Gastroesophageal sphincter (tissue), 4 donors: ENCODE measurements around the gene NDUFS8. TPM values are rescaled to one million over a fixed set of nuclear protein-coding genes. Genes with fewer than 3 reads are reported as not detected.
A peak's percentile ranks its signal among the peaks of the same experiment; 100 is the strongest.
"Not testable (repeated sequence)": the region's sequence is repeated elsewhere in the genome, so short reads cannot be mapped to it uniquely, and the experiment has no call there.

Source experiments
- ATAC-seq: fragments of 150-250 bp; one replicate; pipeline ENCODE4 v1.9.1; 2016; ENCODE audit warnings: mild to moderate bottlenecking, moderate library complexity
- H3K27ac ChIP-seq, 4 donors: fragments of 200-600 bp; sonication (generic) in 3 of 4; 1 replicate in 3 of 4; 2 replicates in 1 of 4; pipeline ENCODE4 v1.5.1; 2016 to 2019
- H3K27me3 ChIP-seq: fragments of 200-600 bp; sonication (generic); one replicate; pipeline ENCODE4 v1.5.1; 2019
- H3K36me3 ChIP-seq, 2 donors: fragments of 200-600 bp; sonication (generic); one replicate each; pipeline ENCODE4 v1.5.1; 2019; ENCODE audit warnings: control low read depth in 1 of 2
- H3K4me1 ChIP-seq, 3 donors: fragments of 200-600 bp; sonication (generic); 1 replicate in 2 of 3; 2 replicates in 1 of 3; pipeline ENCODE4 v1.5.1; 2016 to 2019; ENCODE audit warnings: control low read depth in 2 of 3
- H3K4me3 ChIP-seq, 2 donors: fragments of 200-600 bp; sonication (generic); one replicate each; pipeline ENCODE4 v1.5.1; 2019; ENCODE audit warnings: mild to moderate bottlenecking in 1 of 2, moderate library complexity in 1 of 2
- H3K9me3 ChIP-seq, 3 donors: fragments of 200-600 bp; sonication (generic); one replicate each; pipeline ENCODE4 v1.5.1; 2017 to 2019; ENCODE audit warnings: control low read depth in 2 of 3
- CTCF ChIP-seq, 4 experiments: fragments of 200-600 bp in 2 of 4; fragments of 450-650 bp in 2 of 4; sonication (generic) in 1 of 4; IDR thresholded peaks; one replicate each; pipeline ENCODE4 v1.5.1; 2017 to 2019; ENCODE audit warnings: antibody characterized with exemption in 4 of 4, mild to moderate bottlenecking in 2 of 4, moderate library complexity in 2 of 4
- EP300 ChIP-seq: sonication (generic); formaldehyde crosslinking; IDR thresholded peaks from one replicate; pipeline ENCODE4 v1.6.1; 2017; ENCODE audit warnings: antibody characterized with exemption, mild to moderate bottlenecking
- POLR2A ChIP-seq, 2 donors: fragments of 450-650 bp; IDR thresholded peaks; one replicate each; pipeline ENCODE4 v1.6.1; 2017; ENCODE audit warnings: antibody characterized with exemption in 2 of 2, mild to moderate bottlenecking in 2 of 2, moderate library complexity in 1 of 2
- POLR2AphosphoS5 ChIP-seq: sonication (generic); formaldehyde crosslinking; IDR thresholded peaks from one replicate; pipeline ENCODE4 v1.6.1; 2017; ENCODE audit warnings: antibody characterized with exemption
- WGBS, 2 donors: methylation state at CpG; one replicate each; pipeline ENCODE4 v1.1.5; 2018; ENCODE audit warnings: low coverage in 1 of 2; 5-methylcytosine and 5-hydroxymethylcytosine counted together
- total RNA-seq, 4 donors: library from RNA; depleted of rRNA; stranded (reverse); fragments of >200 nt; gene quantifications; one replicate each; pipeline ENCODE4 v1.1.0, GENCODE V29; 2016

The NDUFS8 gene
- total RNA-seq, 4 donors from 2014 or later, result 145 to 203 (median 159) TPM

GRCh38 chr11:67993821-67994220 is 36.7 kb upstream of the NDUFS8 start:
- not testable (repeated sequence) for H3K9me3 ChIP-seq, H3K4me3 ChIP-seq, H3K27ac ChIP-seq, ATAC-seq
- H3K27me3 ChIP-seq, result peaks cover 14% of the 10 kb centered on the region
- no CpG with 5 or more reads among the region's 12 CpGs for WGBS, 2 donors
- peak in 3 of 4 experiments; percentile 51 to 58 (median 58) for TF ChIP-seq CTCF (IDR thresholded peaks at IDR 0.05)
- peaks cover 0 to 13% (median 8%) of the 10 kb centered on the region in 3 donors for H3K4me1 ChIP-seq
- H3K36me3 ChIP-seq, result peaks cover 0 to 16% of the 10 kb centered on the region in 2 donors

- not testable (repeated sequence) for H3K9me3 ChIP-seq, H3K27ac ChIP-seq, H3K4me3 ChIP-seq, ATAC-seq
- WGBS, 2 donors, result no CpG with 5 or more reads among the region's 5 CpGs
- Histone ChIP-seq H3K36me3 (peaks cover 0 to 16% of the 10 kb centered on the region in 2 donors), H3K4me1 (peaks cover 0 to 13% (median 8%) of the 10 kb centered on the region in 3 donors), H3K27me3 (peaks cover 14% of the 10 kb centered on the region)
Measured at GRCh38 chr11:67994387-67994786, 36.1 kb upstream of the NDUFS8 start.

- peaks cover 0 to 13% (median 8%) of the 10 kb centered on the region in 3 donors for H3K4me1 ChIP-seq
- not testable (repeated sequence) for H3K9me3 ChIP-seq, H3K4me3 ChIP-seq, H3K27ac ChIP-seq, ATAC-seq
- peaks cover 14% of the 10 kb centered on the region for H3K27me3 ChIP-seq
- peaks cover 0 to 16% of the 10 kb centered on the region in 2 donors for H3K36me3 ChIP-seq
- no CpG with 5 or more reads among the region's 3 CpGs for WGBS, 2 donors
Measured at GRCh38 chr11:67995129-67995528, 35.4 kb upstream of the NDUFS8 start.

GRCh38 chr11:67995579-67995978 is 34.9 kb upstream of the NDUFS8 start:
- no CpG with 5 or more reads among the region's 14 CpGs for WGBS, 2 donors
- not testable (repeated sequence) for ATAC-seq

GRCh38 chr11:67996051-67996450 is 34.4 kb upstream of the NDUFS8 start:
- TF ChIP-seq POLR2A (IDR thresholded peaks at IDR 0.05) (no peak), CTCF (IDR thresholded peaks at IDR 0.05) (no peak), EP300 (no peak), POLR2AphosphoS5 (no peak)
- Histone ChIP-seq H3K27ac (no peak overlapping the region), H3K27me3 (peaks cover 9% of the 10 kb centered on the region), H3K4me1 (peaks cover 0 to 9% (median 7%) of the 10 kb centered on the region in 3 donors), H3K36me3 (peaks cover 0 to 16% of the 10 kb centered on the region in 2 donors), H3K9me3 (no peaks in the 10 kb centered on the region), H3K4me3 (no peak overlapping the region)
- WGBS, 2 donors, result 88 to 93% methylated on average over 2 to 3 of the region's 13 CpGs
- no peak for ATAC-seq

More at GRCh38 chr11:67995579-67995978, 34.9 kb upstream of the NDUFS8 start:
- H3K27me3 ChIP-seq, result peaks cover 14% of the 10 kb centered on the region
- not testable (repeated sequence) for H3K9me3 ChIP-seq, H3K4me3 ChIP-seq, H3K27ac ChIP-seq
- H3K4me1 ChIP-seq, result peaks cover 0 to 13% (median 8%) of the 10 kb centered on the region in 3 donors
- H3K36me3 ChIP-seq, result peaks cover 0 to 16% of the 10 kb centered on the region in 2 donors

- Histone ChIP-seq H3K36me3 (peaks cover 0 to 16% of the 10 kb centered on the region in 2 donors), H3K4me1 (peaks cover 0 to 1% (median 0%) of the 10 kb centered on the region in 3 donors), H3K27me3 (peaks cover under 1% of the 10 kb centered on the region), H3K9me3 (no peaks in the 10 kb centered on the region), H3K4me3 (no peak overlapping the region), H3K27ac (no peak overlapping the region)
- peak; percentile 82 for ATAC-seq
- no peak for TF ChIP-seq POLR2AphosphoS5
- no peak for TF ChIP-seq EP300
- no peak for TF ChIP-seq POLR2A (IDR thresholded peaks at IDR 0.05)
- TF ChIP-seq CTCF (IDR thresholded peaks at IDR 0.05), result no peak
- 47 to 57% methylated on average over 18 to 24 of the region's 41 CpGs for WGBS, 2 donors
Measured at GRCh38 chr11:67996622-67997474, 33.6 kb upstream of the NDUFS8 start.
